ENCODE results near the gene RNH1. TPM values are rescaled to one million over a fixed set of nuclear protein-coding genes. Genes with fewer than 3 reads are reported as not detected.
A peak's percentile ranks its signal among the peaks of the same experiment; 100 is the strongest.

RNH1 gene
- 103 and 107 TPM in 2 replicates for total RNA-seq (2022)
- Bru-seq, nascent RNA = percentile 58 among the genes with signal in this experiment
- percentile 79 among the genes with signal in this experiment for BruChase-seq, experiment 1, labeled RNA remaining after a 6-hour chase
- percentile 65 among the genes with signal in this experiment for BruChase-seq, experiment 2, labeled RNA remaining after a 2-hour chase
- long read RNA-seq, transcript RNH1-202 (10 exons, 1,791 nt) = minor isoform, 49 of 216 reads
- long read RNA-seq, transcript RNH1-206 (10 exons, 1,725 nt) = minor isoform, 21 of 216 reads
- long read RNA-seq, transcript RNH1-203 (10 exons, 1,722 nt) = major isoform, 54 of 216 reads
- long read RNA-seq, transcript RNH1-205 (11 exons, 2,014 nt) = minor isoform, 23 of 216 reads
- long read RNA-seq, partial matches to known transcripts = 8 of 216 reads
- long read RNA-seq, other reads (novel, unspliced or antisense) = 37 of 216 reads

DNA sequence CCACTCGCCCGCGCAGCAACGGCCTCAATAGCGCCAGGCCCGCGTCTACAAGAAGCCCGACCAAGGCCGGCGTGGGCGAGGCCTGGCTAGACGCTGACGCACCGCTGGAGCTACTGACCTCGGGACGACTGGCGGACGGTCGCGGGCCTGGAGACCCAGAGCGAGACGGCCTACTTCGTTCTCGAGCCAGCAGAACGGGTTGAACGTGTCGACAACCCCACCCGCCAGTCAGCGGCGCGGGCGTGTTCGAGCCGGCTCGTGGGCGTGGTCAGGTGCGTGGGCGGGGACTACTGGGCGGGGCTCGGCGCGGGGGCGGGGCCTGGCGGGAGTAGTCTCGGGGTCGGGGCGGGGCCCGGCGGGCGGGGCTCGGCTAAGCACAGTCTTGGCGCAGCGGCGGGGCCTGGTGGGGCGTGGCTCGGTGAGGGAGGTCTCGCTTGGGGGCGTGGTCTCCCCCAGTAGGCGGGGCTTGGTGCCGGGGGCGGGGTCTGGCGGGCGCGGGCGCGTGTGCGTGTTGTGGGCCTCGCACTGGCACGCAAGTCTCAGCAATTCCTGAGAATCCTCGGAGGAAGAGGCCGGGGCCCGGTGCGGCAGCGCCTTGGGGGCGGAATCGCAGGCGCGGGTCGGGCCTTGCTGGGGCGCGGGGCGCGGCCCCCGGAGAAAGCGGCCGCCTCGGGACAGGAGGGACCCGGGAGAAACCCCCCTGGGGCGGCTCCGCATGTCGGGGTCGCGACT is at the start of gene RNH1:
Gene RNH1 (minus strand): TSS at position 248 of the 732 bp plus-strand sequence. CDS start 5,080 bp downstream, outside the sequence.
- TSS peak; percentile 3 for BruUV-seq (replicated peaks)
- CTCF ChIA-PET = interaction anchor here (0.7 to 0.9 kb wide), 3 partner anchors 12 to 1226 kb away, joined by 3 to 8 read pairs (median 6); no protein-coding TSS in a partner anchor
- Mint-ChIP-seq H3K36me3 (ENCODE audit: insufficient read depth, unreplicated experiment) (peaks cover 44% of the 10 kb centered on the region), H3K9me3 (ENCODE audit: low read depth, unreplicated experiment) (no peaks in the 10 kb centered on the region), H3K4me3 (ENCODE audit: low read depth, unreplicated experiment) (peak within 1 kb of the TSS; percentile 92), H3K27ac (ENCODE audit: unreplicated experiment) (peak within 1 kb of the TSS; percentile 99), H3K27me3 (ENCODE audit: unreplicated experiment) (no peaks in the 10 kb centered on the region), H3K4me1 (ENCODE audit: low read depth, unreplicated experiment) (no peaks in the 10 kb centered on the region)
- intact Hi-C loops (cut with micrococcal nuclease; ENCODE audit: unreplicated experiment) = no loop called here
- TF ChIP-seq, protein P1, sequence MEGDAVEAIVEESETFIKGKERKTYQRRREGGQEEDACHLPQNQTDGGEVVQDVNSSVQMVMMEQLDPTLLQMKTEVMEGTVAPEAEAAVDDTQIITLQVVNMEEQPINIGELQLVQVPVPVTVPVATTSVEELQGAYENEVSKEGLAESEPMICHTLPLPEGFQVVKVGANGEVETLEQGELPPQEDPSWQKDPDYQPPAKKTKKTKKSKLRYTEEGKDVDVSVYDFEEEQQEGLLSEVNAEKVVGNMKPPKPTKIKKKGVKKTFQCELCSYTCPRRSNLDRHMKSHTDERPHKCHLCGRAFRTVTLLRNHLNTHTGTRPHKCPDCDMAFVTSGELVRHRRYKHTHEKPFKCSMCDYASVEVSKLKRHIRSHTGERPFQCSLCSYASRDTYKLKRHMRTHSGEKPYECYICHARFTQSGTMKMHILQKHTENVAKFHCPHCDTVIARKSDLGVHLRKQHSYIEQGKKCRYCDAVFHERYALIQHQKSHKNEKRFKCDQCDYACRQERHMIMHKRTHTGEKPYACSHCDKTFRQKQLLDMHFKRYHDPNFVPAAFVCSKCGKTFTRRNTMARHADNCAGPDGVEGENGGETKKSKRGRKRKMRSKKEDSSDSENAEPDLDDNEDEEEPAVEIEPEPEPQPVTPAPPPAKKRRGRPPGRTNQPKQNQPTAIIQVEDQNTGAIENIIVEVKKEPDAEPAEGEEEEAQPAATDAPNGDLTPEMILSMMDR (IDR thresholded peaks at IDR 0.05; ENCODE audit: unreplicated experiment) = no peak
- DNase-seq = peak; percentile 98

DNA sequence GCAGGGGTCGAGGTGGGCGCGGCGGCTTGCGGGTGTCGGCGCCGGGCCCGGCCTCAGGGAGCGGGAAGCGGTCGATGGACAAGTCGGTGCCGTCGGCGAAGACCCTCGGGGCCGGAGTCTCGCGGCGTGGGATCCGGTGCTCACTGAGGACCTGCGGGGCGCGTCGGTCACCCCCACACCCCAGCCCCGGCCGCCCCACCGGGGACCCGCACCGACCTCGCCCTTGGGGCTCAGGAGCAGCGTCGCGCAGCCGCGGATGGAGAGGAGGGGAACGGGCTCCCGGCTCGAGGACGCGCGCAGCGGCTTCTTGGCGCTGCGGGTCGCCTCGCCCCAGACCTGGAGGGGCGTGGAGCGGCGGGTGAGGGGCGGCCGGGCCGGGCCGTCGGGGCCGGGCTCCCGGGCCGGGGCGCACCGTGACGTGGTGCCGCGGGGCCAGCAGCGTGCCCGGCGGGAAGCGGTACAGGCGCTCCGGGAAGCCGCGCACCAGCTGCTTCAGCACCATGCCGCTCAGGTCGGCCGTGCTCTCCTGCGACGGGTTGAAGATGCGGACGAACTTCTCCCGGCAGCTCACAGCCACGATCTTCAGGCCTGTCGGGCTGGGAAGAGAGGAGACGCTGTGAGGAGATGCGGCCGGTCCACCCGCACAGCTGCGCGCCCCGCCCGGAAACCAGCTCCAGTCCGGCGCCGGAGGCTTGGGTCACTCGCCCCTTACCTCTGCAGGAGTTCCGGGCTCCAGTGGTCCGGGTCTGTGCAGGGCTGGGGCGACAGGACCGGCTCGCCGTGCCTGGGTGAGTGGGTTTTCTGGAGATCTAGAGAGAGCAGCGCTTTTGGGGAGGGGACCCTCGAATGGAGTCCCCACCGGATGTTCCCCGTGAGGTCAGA is 49.0 kb upstream of the RNH1 start:
- Mint-ChIP-seq H3K27me3 (ENCODE audit: unreplicated experiment) (no peaks in the 10 kb centered on the region), H3K36me3 (ENCODE audit: insufficient read depth, unreplicated experiment) (peaks cover 53% of the 10 kb centered on the region), H3K4me1 (ENCODE audit: low read depth, unreplicated experiment) (no peaks in the 10 kb centered on the region), H3K4me3 (ENCODE audit: low read depth, unreplicated experiment) (peak overlapping the region; percentile 54), H3K9me3 (ENCODE audit: low read depth, unreplicated experiment) (no peaks in the 10 kb centered on the region), H3K27ac (ENCODE audit: unreplicated experiment) (no peak overlapping the region)
- no peak for DNase-seq
- TF ChIP-seq, protein P1 (IDR thresholded peaks at IDR 0.05; ENCODE audit: unreplicated experiment) = no peak
- CTCF ChIA-PET = interaction anchor here (0.9 to 1.4 kb wide), 2 partner anchors 32 to 172 kb away, joined by 3 read pairs; no protein-coding TSS in a partner anchor
- intact Hi-C loops (cut with micrococcal nuclease; ENCODE audit: unreplicated experiment) = loop anchor here (10.0 kb wide), 1 partner anchor 169 kb away; no protein-coding TSS in a partner anchor
- no TSS peak for BruUV-seq (replicated peaks)

DNA sequence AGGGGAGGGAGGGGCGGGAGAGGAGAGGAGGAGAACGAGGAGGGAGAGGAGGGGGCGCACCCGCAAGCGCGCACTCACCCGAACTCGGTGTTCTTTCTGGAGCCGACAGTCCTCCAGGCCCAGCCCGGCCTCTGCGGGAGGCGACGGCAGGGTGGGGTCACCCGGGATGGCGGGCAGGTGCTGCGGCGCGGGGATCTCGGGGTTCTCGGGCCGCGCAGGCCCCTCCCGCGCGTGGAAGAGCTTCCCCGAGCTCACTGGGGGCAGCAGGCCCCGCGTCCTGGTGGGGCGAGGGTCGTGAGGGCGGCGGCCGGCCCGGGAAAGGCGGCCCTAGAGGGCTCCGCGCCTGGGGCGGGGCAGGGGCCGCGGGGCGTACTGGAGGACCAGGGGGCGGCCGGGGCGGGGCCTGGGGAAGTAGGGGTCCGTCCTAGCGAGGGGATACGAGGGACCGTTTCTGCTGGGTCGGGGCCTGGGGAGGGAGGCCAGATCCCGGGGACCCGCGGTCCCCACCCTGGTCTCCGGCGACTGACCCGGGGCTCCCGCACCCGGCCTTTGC is 48.3 kb upstream of the RNH1 start:
- DNase-seq = no peak
- H3K27ac Mint-ChIP-seq (ENCODE audit: unreplicated experiment) = no peak overlapping the region
- TF ChIP-seq, protein P1 (IDR thresholded peaks at IDR 0.05; ENCODE audit: unreplicated experiment) = no peak
- BruUV-seq (replicated peaks) = no TSS peak
- H3K36me3 Mint-ChIP-seq (ENCODE audit: insufficient read depth, unreplicated experiment) = peaks cover 45% of the 10 kb centered on the region
- H3K27me3 Mint-ChIP-seq (ENCODE audit: unreplicated experiment) = no peaks in the 10 kb centered on the region
- intact Hi-C loops (cut with micrococcal nuclease; ENCODE audit: unreplicated experiment) = loop anchor here (10.0 kb wide), 1 partner anchor 169 kb away; no protein-coding TSS in a partner anchor
- H3K4me1 Mint-ChIP-seq (ENCODE audit: low read depth, unreplicated experiment) = no peaks in the 10 kb centered on the region
- H3K4me3 Mint-ChIP-seq (ENCODE audit: low read depth, unreplicated experiment) = peak overlapping the region; percentile 54
- no peaks in the 10 kb centered on the region for H3K9me3 Mint-ChIP-seq (ENCODE audit: low read depth, unreplicated experiment)
- CTCF ChIA-PET = interaction anchor here (0.5 to 1.4 kb wide), 7 partner anchors 33 to 348 kb away, joined by 3 to 6 read pairs (median 4); partner anchors contain the start of genes BET1L, CD151, DEAF1 and TMEM80
